ENCODE measurements around the gene OPA3. TPM values are rescaled to one million over a fixed set of nuclear protein-coding genes. Genes with fewer than 3 reads are reported as not detected.

OPA3 gene
- total RNA-seq, 1 experiment from 2014 or later: 15.2 TPM

DNA sequence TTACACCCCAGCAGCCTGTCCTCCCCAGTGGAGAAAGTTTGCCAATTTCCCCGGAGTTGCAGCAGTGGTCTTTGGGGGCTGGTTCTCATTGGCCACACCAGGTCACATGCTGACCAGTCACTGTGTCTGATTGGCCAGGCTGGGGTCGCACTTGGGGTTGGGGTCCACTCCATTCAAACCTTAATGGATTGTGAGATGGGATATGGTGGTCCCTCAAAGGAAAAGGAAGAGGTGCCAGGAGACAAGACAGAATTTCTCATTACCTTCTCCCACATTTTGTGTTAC is 82.9 kb downstream of the OPA3 start:
- H3F3A ChIP-seq (ENCODE audit: insufficient read depth, low read depth): peaks cover 39% of the 10 kb centered on the region
- ChIA-PET CTCF (interaction anchor here (0.6 kb wide), 1 partner anchor 784 kb away, joined by 3 read pairs; no protein-coding TSS in a partner anchor), POLR2A (ENCODE audit: unreplicated experiment) (no interaction called here)
- intact Hi-C loops (cut with micrococcal nuclease; ENCODE audit: unreplicated experiment): no loop called here
- no peaks in the 10 kb centered on the region for H3K27me3 ChIP-seq (ENCODE audit: insufficient read depth, low read depth)
- H4K20me1 ChIP-seq (ENCODE audit: insufficient read depth): no peaks in the 10 kb centered on the region
- TF ChIP-seq EZH2 (IDR thresholded peaks at IDR 0.05; ENCODE audit: low read depth): no peak
- TF ChIP-seq, protein P1, sequence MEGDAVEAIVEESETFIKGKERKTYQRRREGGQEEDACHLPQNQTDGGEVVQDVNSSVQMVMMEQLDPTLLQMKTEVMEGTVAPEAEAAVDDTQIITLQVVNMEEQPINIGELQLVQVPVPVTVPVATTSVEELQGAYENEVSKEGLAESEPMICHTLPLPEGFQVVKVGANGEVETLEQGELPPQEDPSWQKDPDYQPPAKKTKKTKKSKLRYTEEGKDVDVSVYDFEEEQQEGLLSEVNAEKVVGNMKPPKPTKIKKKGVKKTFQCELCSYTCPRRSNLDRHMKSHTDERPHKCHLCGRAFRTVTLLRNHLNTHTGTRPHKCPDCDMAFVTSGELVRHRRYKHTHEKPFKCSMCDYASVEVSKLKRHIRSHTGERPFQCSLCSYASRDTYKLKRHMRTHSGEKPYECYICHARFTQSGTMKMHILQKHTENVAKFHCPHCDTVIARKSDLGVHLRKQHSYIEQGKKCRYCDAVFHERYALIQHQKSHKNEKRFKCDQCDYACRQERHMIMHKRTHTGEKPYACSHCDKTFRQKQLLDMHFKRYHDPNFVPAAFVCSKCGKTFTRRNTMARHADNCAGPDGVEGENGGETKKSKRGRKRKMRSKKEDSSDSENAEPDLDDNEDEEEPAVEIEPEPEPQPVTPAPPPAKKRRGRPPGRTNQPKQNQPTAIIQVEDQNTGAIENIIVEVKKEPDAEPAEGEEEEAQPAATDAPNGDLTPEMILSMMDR (conservative IDR thresholded peaks at IDR 0.05): no peak
- no peaks in the 10 kb centered on the region for H3K9me3 ChIP-seq (ENCODE audit: insufficient read depth, low read depth)
- no peak for DNase-seq
- no peak overlapping the region for H2AFZ ChIP-seq
- no peaks in the 10 kb centered on the region for H3K36me3 ChIP-seq (ENCODE audit: low read depth)
- no peak overlapping the region for H3K4me2 ChIP-seq
- H3K4me1 ChIP-seq (replicated peaks; ENCODE audit: insufficient read depth): peaks cover 21% of the 10 kb centered on the region
- H3K27ac ChIP-seq: no peak overlapping the region
- H3K79me2 ChIP-seq (ENCODE audit: low read depth): 0 out of 2 replicates have a peak, but pooled peaks cover 4% of the 10 kb centered on the region
- no peaks in the 10 kb centered on the region for H3K9me2 ChIP-seq (ENCODE audit: insufficient read depth)
- no peak overlapping the region for H3K4me3 ChIP-seq
- no TSS peak for BruUV-seq (replicated peaks)

DNA sequence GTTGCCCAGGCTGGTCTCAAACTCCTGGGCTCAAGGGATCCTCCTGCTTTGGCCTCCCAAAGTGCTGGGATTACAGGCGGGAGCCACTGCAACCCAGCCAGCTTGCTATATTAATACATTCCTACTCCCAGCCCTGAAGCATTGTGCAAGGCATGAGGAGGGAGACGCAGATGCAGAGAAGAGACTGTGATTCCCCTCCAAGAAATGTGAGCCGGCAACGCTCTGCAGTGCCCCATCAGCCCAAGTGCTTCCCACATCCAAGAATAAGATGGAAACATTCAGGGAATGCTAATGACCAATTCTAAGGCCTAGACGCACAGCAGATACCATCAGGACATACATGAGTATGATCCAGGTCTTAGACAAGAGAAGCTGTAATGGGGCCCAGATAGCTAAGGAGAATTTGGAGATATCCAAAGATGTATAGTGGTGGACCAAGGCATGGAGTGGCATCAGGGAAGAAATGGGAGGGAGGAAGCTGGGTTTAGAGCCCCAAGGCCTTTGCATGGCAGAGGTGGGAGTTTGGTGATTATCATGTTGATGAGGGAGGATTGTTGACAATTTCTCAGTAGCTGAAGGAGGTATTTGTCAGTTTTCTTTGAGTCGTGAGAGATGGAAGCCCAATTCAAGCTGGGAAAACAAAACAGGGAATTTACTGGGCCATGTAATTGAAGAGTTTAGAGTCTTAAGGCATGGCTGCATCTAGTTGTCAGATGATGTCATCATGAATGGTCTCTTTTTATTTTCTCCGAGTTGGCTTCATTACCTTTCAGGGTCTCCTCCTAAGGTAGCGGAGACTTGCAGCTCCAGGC is 83.5 kb downstream of the OPA3 start:
- no peaks in the 10 kb centered on the region for H3K9me3 ChIP-seq (ENCODE audit: insufficient read depth, low read depth)
- H3K36me3 ChIP-seq (ENCODE audit: low read depth): no peaks in the 10 kb centered on the region
- TF ChIP-seq, protein P1 (conservative IDR thresholded peaks at IDR 0.05): no peak
- no peak for TF ChIP-seq EZH2 (IDR thresholded peaks at IDR 0.05; ENCODE audit: low read depth)
- H3K4me1 ChIP-seq (replicated peaks; ENCODE audit: insufficient read depth): peaks cover 22% of the 10 kb centered on the region
- intact Hi-C loops (cut with micrococcal nuclease; ENCODE audit: unreplicated experiment): no loop called here
- ChIA-PET CTCF (interaction anchor here (0.6 kb wide), 1 partner anchor 785 kb away, joined by 3 read pairs; no protein-coding TSS in a partner anchor), POLR2A (ENCODE audit: unreplicated experiment) (no interaction called here)
- H3K4me2 ChIP-seq: no peak overlapping the region
- no peak for DNase-seq
- H3K27me3 ChIP-seq (ENCODE audit: insufficient read depth, low read depth): no peaks in the 10 kb centered on the region
- no peak overlapping the region for H3K4me3 ChIP-seq
- 0 out of 2 replicates have a peak, but pooled peaks cover 1% of the 10 kb centered on the region for H4K20me1 ChIP-seq (ENCODE audit: insufficient read depth)
- H3K9me2 ChIP-seq (ENCODE audit: insufficient read depth): no peaks in the 10 kb centered on the region
- peaks cover 42% of the 10 kb centered on the region for H3F3A ChIP-seq (ENCODE audit: insufficient read depth, low read depth)
- H3K27ac ChIP-seq: no peak overlapping the region
- BruUV-seq (replicated peaks): no TSS peak
- H2AFZ ChIP-seq: no peak overlapping the region
- H3K79me2 ChIP-seq (ENCODE audit: low read depth): 0 out of 2 replicates have a peak, but pooled peaks cover 4% of the 10 kb centered on the region

DNA sequence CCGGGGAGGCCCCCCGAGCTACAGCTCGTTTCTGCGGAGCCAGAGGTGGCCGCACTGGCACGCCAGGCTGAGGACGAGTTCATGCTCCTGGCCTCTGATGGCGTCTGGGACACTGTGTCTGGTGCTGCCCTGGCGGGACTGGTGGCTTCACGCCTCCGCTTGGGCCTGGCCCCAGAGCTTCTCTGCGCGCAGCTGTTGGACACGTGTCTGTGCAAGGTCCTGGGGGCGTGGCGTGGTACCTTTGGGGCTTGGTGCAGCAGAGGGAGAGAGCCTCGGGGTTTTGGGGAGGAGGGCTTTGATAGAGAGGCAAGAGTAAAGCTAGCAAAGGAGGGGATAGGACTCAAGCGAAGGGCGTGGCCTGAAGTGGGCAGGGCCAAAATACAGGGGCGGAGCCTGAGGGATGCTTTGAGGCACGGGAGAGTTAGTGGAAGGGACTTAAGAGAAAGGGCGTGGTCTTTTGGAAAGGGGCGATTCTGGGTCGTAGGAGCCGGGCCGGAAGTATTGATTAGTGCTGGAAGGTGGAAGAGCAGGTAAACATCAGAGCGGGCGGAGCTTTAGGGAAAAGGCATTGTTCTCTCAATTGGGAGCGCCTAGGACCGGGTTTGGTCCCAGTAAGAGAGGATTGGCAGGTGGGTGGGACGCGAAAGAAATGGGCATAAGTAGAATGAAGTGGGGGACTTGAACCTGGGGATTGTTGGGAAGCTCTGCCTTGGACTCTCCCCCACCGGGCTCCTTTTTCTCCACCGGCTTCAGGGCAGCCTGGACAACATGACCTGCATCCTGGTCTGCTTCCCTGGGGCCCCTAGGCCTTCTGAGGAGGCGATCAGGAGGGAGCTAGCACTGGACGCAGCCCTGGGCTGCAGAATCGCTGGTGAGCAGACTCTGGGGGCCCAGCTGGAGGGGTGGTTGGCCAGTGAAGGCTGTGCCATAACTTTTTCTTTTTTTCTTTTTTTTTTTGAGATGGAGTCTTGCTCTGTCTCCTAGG is 85.1 kb downstream of the OPA3 start:
- Histone ChIP-seq H3K27ac (no peak overlapping the region), H3F3A (ENCODE audit: insufficient read depth, low read depth) (peaks cover 39% of the 10 kb centered on the region), H4K20me1 (ENCODE audit: insufficient read depth) (0 out of 2 replicates have a peak, but pooled peaks cover 3% of the 10 kb centered on the region), H3K27me3 (ENCODE audit: insufficient read depth, low read depth) (no peaks in the 10 kb centered on the region), H3K4me2 (no peak overlapping the region), H3K9me3 (ENCODE audit: insufficient read depth, low read depth) (no peaks in the 10 kb centered on the region), H3K9me2 (ENCODE audit: insufficient read depth) (no peaks in the 10 kb centered on the region), H3K4me1 (replicated peaks; ENCODE audit: insufficient read depth) (peaks cover 14% of the 10 kb centered on the region; the same call in 1 of the 2 replicates), H3K36me3 (ENCODE audit: low read depth) (no peaks in the 10 kb centered on the region), H3K79me2 (ENCODE audit: low read depth) (no peaks in the 10 kb centered on the region), H2AFZ (no peak overlapping the region), H3K4me3 (no peak overlapping the region)
- ChIA-PET POLR2A (ENCODE audit: unreplicated experiment) (no interaction called here), CTCF (interaction anchor here (0.7 to 0.8 kb wide), 2 partner anchors 13 to 142 kb away, joined by 3 read pairs; no protein-coding TSS in a partner anchor)
- TF ChIP-seq, protein P1 (conservative IDR thresholded peaks at IDR 0.05): no peak
- TF ChIP-seq EZH2 (IDR thresholded peaks at IDR 0.05; ENCODE audit: low read depth): no peak
- BruUV-seq (replicated peaks): no TSS peak
- DNase-seq: no peak
- intact Hi-C loops (cut with micrococcal nuclease; ENCODE audit: unreplicated experiment): no loop called here

All from PC-9 (cell line).